Uterus (tissue), 2 donors: ENCODE measurements around the gene PSEN2.

ENCODE experiments used
- POLR2A ChIP-seq, 2 donors: fragments of 450-650 bp; IDR thresholded peaks; one replicate each; pipeline ENCODE4 v1.6.1; 2016; ENCODE audit warnings: antibody characterized with exemption in 2 of 2, mild to moderate bottlenecking in 1 of 2, moderate library complexity in 1 of 2
- TF ChIP-seq, protein P1 (sequence below), 4 experiments: fragments of 200-600 bp in 2 of 4; fragments of 450-650 bp in 2 of 4; sonication (generic) in 2 of 4; IDR thresholded peaks; one replicate each; pipeline ENCODE4 v1.5.1; 2016 to 2019; ENCODE audit warnings: antibody characterized with exemption in 4 of 4, mild to moderate bottlenecking in 2 of 4, moderate library complexity in 1 of 4

DNA sequence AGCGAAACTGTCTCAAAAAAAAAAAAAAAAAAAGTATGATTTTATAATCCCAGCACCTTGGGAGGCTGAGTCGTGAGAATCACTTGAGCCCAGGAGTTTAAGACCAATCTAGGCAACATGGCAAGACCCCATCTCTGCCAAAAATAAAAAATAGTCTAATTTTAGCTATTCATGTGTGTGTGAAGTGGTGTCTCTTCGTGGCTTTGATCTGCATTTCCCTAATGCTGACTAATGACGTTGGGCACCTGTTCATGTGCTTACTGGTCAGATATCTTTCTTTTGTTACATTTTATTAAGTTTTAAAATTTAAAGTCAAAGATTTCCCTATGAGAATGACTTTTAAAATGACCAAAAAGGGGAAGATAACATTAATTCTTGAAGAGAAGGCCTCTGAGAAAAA lies 31.0 kb downstream of the PSEN2 start:
- TF ChIP-seq, protein P1, sequence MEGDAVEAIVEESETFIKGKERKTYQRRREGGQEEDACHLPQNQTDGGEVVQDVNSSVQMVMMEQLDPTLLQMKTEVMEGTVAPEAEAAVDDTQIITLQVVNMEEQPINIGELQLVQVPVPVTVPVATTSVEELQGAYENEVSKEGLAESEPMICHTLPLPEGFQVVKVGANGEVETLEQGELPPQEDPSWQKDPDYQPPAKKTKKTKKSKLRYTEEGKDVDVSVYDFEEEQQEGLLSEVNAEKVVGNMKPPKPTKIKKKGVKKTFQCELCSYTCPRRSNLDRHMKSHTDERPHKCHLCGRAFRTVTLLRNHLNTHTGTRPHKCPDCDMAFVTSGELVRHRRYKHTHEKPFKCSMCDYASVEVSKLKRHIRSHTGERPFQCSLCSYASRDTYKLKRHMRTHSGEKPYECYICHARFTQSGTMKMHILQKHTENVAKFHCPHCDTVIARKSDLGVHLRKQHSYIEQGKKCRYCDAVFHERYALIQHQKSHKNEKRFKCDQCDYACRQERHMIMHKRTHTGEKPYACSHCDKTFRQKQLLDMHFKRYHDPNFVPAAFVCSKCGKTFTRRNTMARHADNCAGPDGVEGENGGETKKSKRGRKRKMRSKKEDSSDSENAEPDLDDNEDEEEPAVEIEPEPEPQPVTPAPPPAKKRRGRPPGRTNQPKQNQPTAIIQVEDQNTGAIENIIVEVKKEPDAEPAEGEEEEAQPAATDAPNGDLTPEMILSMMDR (IDR thresholded peaks at IDR 0.05): no peak
- no peak for TF ChIP-seq POLR2A (IDR thresholded peaks at IDR 0.05)
